ENCODE results near the gene ZNF221. TPM values are rescaled to one million over a fixed set of nuclear protein-coding genes. Genes with fewer than 3 reads are reported as not detected.

Gene ZNF221
- total and polyA plus RNA-seq, 2 donors (not counting 3 experiments of a cell fraction or from before 2014, with no cell fraction given), result 1.4 to 4.2 TPM

- H3K79me2 ChIP-seq (ENCODE audit: control insufficient read depth, insufficient read depth, low read length), result no peaks in the 10 kb centered on the region
- H3K27me3 ChIP-seq (ENCODE audit: control insufficient read depth in 2 of 2, insufficient read depth in 2 of 2, low read length in 2 of 2), result no peaks in the 10 kb centered on the region
- H3K9me3 ChIP-seq (replicated peaks; ENCODE audit: control insufficient read depth, insufficient read depth, low read length), result no peaks in the 10 kb centered on the region
- H3K9ac ChIP-seq (replicated peaks; ENCODE audit: extremely low read depth, insufficient read depth, low read length), result no peak overlapping the region
- H3K4me3 ChIP-seq (replicated peaks in 1 of 3; ENCODE audit: insufficient read depth in 1 of 3, low read depth in 1 of 3, low read length in 3 of 3), result no peak overlapping the region
- H3K36me3 ChIP-seq (ENCODE audit: control insufficient read depth in 2 of 2, extremely low read depth in 1 of 2, insufficient read depth in 2 of 2, low read length in 2 of 2), result no peaks in the 10 kb centered on the region
- ChIA-PET POLR2A (no interaction called here), CTCF (no interaction called here)
- no peak overlapping the region for H3K4me2 ChIP-seq (ENCODE audit: insufficient read depth, low read length)
- FAIRE-seq (no peak), DNase-seq (ENCODE audit: low read depth, low spot score) (no peak)
- no peak overlapping the region for H3K27ac ChIP-seq (ENCODE audit: insufficient read depth, low read depth, low read length)
- no peak for TF ChIP-seq GATA2 (IDR thresholded peaks at IDR 0.05; ENCODE audit: insufficient read depth, insufficient read length, low read depth, low read length)
- no peak for TF ChIP-seq MAX (IDR thresholded peaks at IDR 0.05; ENCODE audit: insufficient read depth, insufficient read length)
- TF ChIP-seq JUN (IDR thresholded peaks at IDR 0.05; ENCODE audit: borderline replicate concordance, insufficient read depth, insufficient read length, low read depth), result no peak
- TF ChIP-seq CTCF (IDR thresholded peaks at IDR 0.05; ENCODE audit: extremely low read depth in 1 of 2, insufficient read depth in 1 of 2, low read depth in 1 of 2, low read length in 2 of 2), result no peak
- no peak for TF ChIP-seq POLR2AphosphoS5 (IDR thresholded peaks at IDR 0.05; ENCODE audit: insufficient read depth, low read depth, low read length)
- TF ChIP-seq EZH2 (IDR thresholded peaks at IDR 0.05; ENCODE audit: borderline replicate concordance, low read depth, low read length, severe bottlenecking), result no peak
- no peak for TF ChIP-seq POLR2A (IDR thresholded peaks at IDR 0.05; ENCODE audit: low read depth, low read length)
- no peak for TF ChIP-seq FOS (IDR thresholded peaks at IDR 0.05; ENCODE audit: borderline replicate concordance, insufficient read depth, low read length)
- TF ChIP-seq MYC (IDR thresholded peaks at IDR 0.05; ENCODE audit: low read depth, low read length), result no peak
- intact Hi-C loops (cut with micrococcal nuclease), result no loop called here
- H4K20me1 ChIP-seq (replicated peaks; ENCODE audit: control insufficient read depth, extremely low read depth, insufficient read depth, low read length), result no peaks in the 10 kb centered on the region
- dilution Hi-C loops (cut with MboI; ENCODE audit: extremely low pct_ligation_motif_present, low sequenced_read_pairs), result no loop called here
- no peak overlapping the region for H2AFZ ChIP-seq (ENCODE audit: low read depth, low read length)
- no peaks in the 10 kb centered on the region for H3K4me1 ChIP-seq (ENCODE audit: control insufficient read depth, extremely low read depth, insufficient read depth, low read length)
- no TSS peak for BruUV-seq (replicated peaks)
- H3K9me1 ChIP-seq (replicated peaks; ENCODE audit: control insufficient read depth, extremely low read depth, insufficient read depth, low read length), result no peaks in the 10 kb centered on the region
Observed at GRCh38 chr19:43976732-43977131, 25.7 kb downstream of the ZNF221 start.
